ENCODE data around the gene GARRE1. TPM values are rescaled to one million over a fixed set of nuclear protein-coding genes. Genes with fewer than 3 reads are reported as not detected.

GARRE1 gene
- total and polyA plus RNA-seq, 2 donors (not counting 3 experiments of a cell fraction or from before 2014, with no cell fraction given), result 39.2 to 46.8 TPM

DNA sequence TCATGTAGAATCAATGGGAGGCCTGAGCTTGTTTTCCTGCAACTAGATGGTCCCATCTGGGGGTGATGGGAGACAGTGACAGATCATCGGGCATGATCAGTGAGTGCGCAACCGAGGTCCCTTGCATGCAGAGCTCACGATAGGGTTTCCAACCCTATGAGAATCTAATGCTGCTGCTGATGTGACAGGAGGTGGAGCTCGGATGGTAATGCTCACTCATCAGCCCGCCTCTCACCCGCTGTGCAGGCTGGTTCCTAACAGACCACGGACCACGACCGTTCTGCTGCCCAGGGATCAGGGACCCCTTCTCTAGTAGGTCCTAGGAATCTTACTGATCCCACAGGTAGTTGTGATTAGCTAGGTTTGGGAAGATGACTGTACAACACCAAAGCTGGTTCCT is 23.5 kb upstream of the GARRE1 start:
- no peak overlapping the region for H2AFZ ChIP-seq (ENCODE audit: low read depth, low read length)

DNA sequence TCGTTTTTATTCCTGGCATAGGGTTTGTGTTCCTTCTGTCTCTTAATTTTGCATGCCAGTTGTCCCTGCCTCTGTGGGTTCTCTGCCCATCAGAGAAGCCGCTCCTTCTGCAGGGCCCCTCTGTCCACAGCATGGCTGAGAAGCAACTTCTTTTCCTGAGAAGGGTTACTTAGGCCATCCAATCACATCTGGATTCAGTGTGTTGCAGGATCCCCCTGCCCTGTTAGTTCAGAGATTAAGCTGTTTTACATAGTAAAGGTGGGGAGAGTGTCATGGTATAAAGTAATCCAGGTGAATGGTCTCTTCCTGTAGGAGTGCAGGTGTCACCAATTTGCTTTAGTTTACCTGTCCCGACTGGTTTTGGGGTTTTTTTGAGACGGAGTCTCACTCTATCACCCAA is 22.9 kb upstream of the GARRE1 start:
- no peaks in the 10 kb centered on the region for H3K9me3 ChIP-seq (replicated peaks; ENCODE audit: control insufficient read depth, insufficient read depth, low read length)
- ChIA-PET CTCF (interaction anchor here (1.3 to 2.7 kb wide), 4 partner anchors 9 to 115 kb away, joined by 3 to 12 read pairs (median 8); no protein-coding TSS in a partner anchor), POLR2A (no interaction called here)
- no peak for DNase-seq (ENCODE audit: low read depth, low spot score)
- H3K9ac ChIP-seq (replicated peaks; ENCODE audit: extremely low read depth, insufficient read depth, low read length), result no peak overlapping the region
- intact Hi-C loops (cut with micrococcal nuclease) (no loop called here), dilution Hi-C loops (cut with MboI; ENCODE audit: extremely low pct_ligation_motif_present, low sequenced_read_pairs) (no loop called here)
- H2AFZ ChIP-seq (ENCODE audit: low read depth, low read length), result no peak overlapping the region
- H3K27ac ChIP-seq (ENCODE audit: insufficient read depth, low read depth, low read length), result no peak overlapping the region
- H4K20me1 ChIP-seq (replicated peaks; ENCODE audit: control insufficient read depth, extremely low read depth, insufficient read depth, low read length), result no peaks in the 10 kb centered on the region
- peaks cover 29% of the 10 kb centered on the region for H3K4me1 ChIP-seq (ENCODE audit: control insufficient read depth, extremely low read depth, insufficient read depth, low read length)
- H3K4me3 ChIP-seq (replicated peaks in 1 of 3; ENCODE audit: insufficient read depth in 1 of 3, low read depth in 1 of 3, low read length in 3 of 3), result no peak overlapping the region
- peaks cover 3% of the 10 kb centered on the region for H3K79me2 ChIP-seq (ENCODE audit: control insufficient read depth, insufficient read depth, low read length)
- BruUV-seq (replicated peaks), result no TSS peak
- no peak for TF ChIP-seq POLR2A (IDR thresholded peaks at IDR 0.05; ENCODE audit: low read depth, low read length)
- TF ChIP-seq JUN (IDR thresholded peaks at IDR 0.05; ENCODE audit: borderline replicate concordance, insufficient read depth, insufficient read length, low read depth), result no peak
- TF ChIP-seq GATA2 (IDR thresholded peaks at IDR 0.05; ENCODE audit: insufficient read depth, insufficient read length, low read depth, low read length), result no peak
- no peak for TF ChIP-seq EZH2 (IDR thresholded peaks at IDR 0.05; ENCODE audit: borderline replicate concordance, low read depth, low read length, severe bottlenecking)
- no peak for TF ChIP-seq FOS (IDR thresholded peaks at IDR 0.05; ENCODE audit: borderline replicate concordance, insufficient read depth, low read length)
- no peak for TF ChIP-seq MAX (IDR thresholded peaks at IDR 0.05; ENCODE audit: insufficient read depth, insufficient read length)
- H3K9me1 ChIP-seq (replicated peaks; ENCODE audit: control insufficient read depth, extremely low read depth, insufficient read depth, low read length), result no peaks in the 10 kb centered on the region
- no peak for FAIRE-seq
- H3K36me3 ChIP-seq (ENCODE audit: control insufficient read depth in 2 of 2, extremely low read depth in 1 of 2, insufficient read depth in 2 of 2, low read length in 2 of 2), result peaks cover 3 to 15% of the 10 kb centered on the region in 2 experiments
- H3K27me3 ChIP-seq (ENCODE audit: control insufficient read depth in 2 of 2, insufficient read depth in 2 of 2, low read length in 2 of 2), result no peaks in the 10 kb centered on the region
- H3K4me2 ChIP-seq (ENCODE audit: insufficient read depth, low read length), result no peak overlapping the region

More for the DNA sequence above, 23.5 kb upstream of the GARRE1 start:
- Histone ChIP-seq H3K36me3 (ENCODE audit: control insufficient read depth in 2 of 2, extremely low read depth in 1 of 2, insufficient read depth in 2 of 2, low read length in 2 of 2) (peaks cover 6 to 15% of the 10 kb centered on the region in 2 experiments), H3K9me1 (replicated peaks; ENCODE audit: control insufficient read depth, extremely low read depth, insufficient read depth, low read length) (no peaks in the 10 kb centered on the region), H3K27me3 (ENCODE audit: control insufficient read depth in 2 of 2, insufficient read depth in 2 of 2, low read length in 2 of 2) (no peaks in the 10 kb centered on the region), H3K4me1 (ENCODE audit: control insufficient read depth, extremely low read depth, insufficient read depth, low read length) (peaks cover 29% of the 10 kb centered on the region), H3K9ac (replicated peaks; ENCODE audit: extremely low read depth, insufficient read depth, low read length) (no peak overlapping the region), H3K9me3 (replicated peaks; ENCODE audit: control insufficient read depth, insufficient read depth, low read length) (no peaks in the 10 kb centered on the region), H3K4me3 (replicated peaks in 1 of 3; ENCODE audit: insufficient read depth in 1 of 3, low read depth in 1 of 3, low read length in 3 of 3) (no peak overlapping the region), H3K27ac (ENCODE audit: insufficient read depth, low read depth, low read length) (no peak overlapping the region), H3K4me2 (ENCODE audit: insufficient read depth, low read length) (no peak overlapping the region), H4K20me1 (replicated peaks; ENCODE audit: control insufficient read depth, extremely low read depth, insufficient read depth, low read length) (no peaks in the 10 kb centered on the region), H3K79me2 (ENCODE audit: control insufficient read depth, insufficient read depth, low read length) (peaks cover 4% of the 10 kb centered on the region)
- TF ChIP-seq EZH2 (IDR thresholded peaks at IDR 0.05; ENCODE audit: borderline replicate concordance, low read depth, low read length, severe bottlenecking), result no peak
- peak; percentile 3 for TF ChIP-seq POLR2AphosphoS5 (IDR thresholded peaks at IDR 0.05; ENCODE audit: insufficient read depth, low read depth, low read length)
- TF ChIP-seq JUN (IDR thresholded peaks at IDR 0.05; ENCODE audit: borderline replicate concordance, insufficient read depth, insufficient read length, low read depth), result no peak
- FAIRE-seq (no peak), DNase-seq (ENCODE audit: low read depth, low spot score) (no peak)
- dilution Hi-C loops (cut with MboI; ENCODE audit: extremely low pct_ligation_motif_present, low sequenced_read_pairs) (no loop called here), intact Hi-C loops (cut with micrococcal nuclease) (no loop called here)
- POLR2A ChIA-PET, result no interaction called here
- CTCF ChIA-PET, result interaction anchor here (1.3 to 1.6 kb wide), 2 partner anchors 64 to 105 kb away, joined by 3 read pairs; no protein-coding TSS in a partner anchor
- BruUV-seq (replicated peaks), result no TSS peak
